DMS153 treated with DMSO at 0.1 percent for 48 hours (cell line): ENCODE data around the gene PNLDC1.
"Not testable (repeated sequence)": the region's sequence is repeated elsewhere in the genome, so short reads cannot be mapped to it uniquely, and the experiment has no call there.

ENCODE experiments used
- DNase-seq: peaks from one replicate; lab custom pipeline; 2025; ENCODE audit not compliant: unreplicated experiment; lab: John Stamatoyannopoulos, UW

Gene PNLDC1

GRCh38 chr6:159844737-159845645 is 44.9 kb downstream of the PNLDC1 start:
- no peak for DNase-seq

DNA sequence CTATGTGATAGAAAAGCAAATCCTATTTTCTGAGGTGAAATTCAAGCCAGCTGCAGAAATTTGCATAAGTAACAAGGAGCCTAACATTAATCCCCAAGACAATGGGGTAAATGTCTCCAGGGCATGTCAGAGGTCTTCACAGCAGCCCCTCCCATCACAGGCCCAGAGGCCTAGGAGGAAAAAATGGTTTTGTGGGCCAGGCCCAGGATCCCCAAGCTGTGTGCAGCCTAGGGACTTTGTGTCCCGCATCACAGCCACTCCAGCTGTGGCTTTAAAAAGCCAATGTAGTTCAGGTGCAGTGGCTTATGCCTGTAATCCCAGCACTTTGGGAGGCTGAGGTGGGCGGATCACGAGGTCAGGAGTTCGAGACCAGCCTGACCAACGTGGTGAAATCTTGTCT is 48.5 kb downstream of the PNLDC1 start:
- not testable (repeated sequence) for DNase-seq

- DNase-seq: not testable (repeated sequence)
Observed at GRCh38 chr6:159849851-159850250, 49.8 kb downstream of the PNLDC1 start.

- no peak for DNase-seq
Observed at GRCh38 chr6:159852877-159853276, 52.8 kb downstream of the PNLDC1 start.

- no peak for DNase-seq
Observed at GRCh38 chr6:159853754-159854153, 53.7 kb downstream of the PNLDC1 start.

- no peak for DNase-seq
Observed at GRCh38 chr6:159854959-159855358, 54.9 kb downstream of the PNLDC1 start.

- no peak for DNase-seq
Observed at GRCh38 chr6:159858259-159858658, 58.2 kb downstream of the PNLDC1 start.

- DNase-seq: no peak
Observed at GRCh38 chr6:159860482-159860881, 60.4 kb downstream of the PNLDC1 start.

- no peak for DNase-seq
Observed at GRCh38 chr6:159862103-159862502, 62.0 kb downstream of the PNLDC1 start.

DNA sequence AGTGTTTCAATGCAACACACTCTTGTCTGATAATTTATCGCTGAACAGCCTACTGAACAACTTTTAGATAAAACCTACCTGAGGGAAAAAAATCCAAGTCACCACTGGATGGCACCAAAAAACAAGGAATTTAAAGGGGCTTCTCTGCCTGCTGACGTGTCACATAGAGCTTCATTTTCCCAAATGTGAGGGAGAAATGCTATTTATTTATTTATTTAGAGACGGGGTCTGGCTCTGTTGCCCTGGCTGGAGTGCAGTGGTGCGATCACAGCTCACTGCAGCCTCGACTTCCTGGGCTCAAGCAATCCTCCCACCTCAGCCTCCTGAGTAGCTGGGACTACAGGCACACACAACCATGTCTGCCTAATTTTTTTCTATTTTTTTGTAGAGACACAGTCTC is 63.3 kb downstream of the PNLDC1 start:
- peak; percentile 25 for DNase-seq

DNA sequence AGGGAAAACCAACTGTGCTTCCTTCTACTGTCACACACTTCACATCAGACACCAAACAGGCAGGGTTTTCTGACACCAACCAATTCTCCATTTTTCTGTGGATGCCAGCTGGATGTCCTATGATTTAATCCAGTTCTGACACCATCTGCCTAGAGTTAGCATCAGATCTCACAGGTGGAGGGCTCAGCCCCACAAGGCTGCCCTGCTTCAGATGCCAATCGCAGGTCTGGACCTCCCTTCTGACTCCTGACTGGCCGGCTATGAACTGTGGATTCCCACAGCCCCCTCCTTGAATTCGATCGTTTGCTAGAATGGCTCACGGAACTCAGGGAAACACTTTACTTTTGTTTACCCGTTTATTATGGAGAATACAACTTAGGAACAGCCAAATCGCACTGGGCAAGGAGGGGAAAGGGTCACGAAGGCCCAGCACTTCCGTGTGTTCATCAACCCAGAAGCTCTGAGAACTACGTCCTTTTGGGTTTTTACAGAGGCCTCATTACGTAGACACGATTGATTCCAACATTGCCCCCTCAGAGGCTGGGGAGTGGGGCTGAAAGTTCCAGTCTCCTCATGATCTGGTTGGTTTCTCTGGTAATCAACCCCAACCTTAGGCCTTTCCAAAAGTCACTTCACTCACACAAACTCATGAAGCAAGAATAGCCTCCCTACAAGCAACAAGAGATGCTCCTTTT is 65.3 kb downstream of the PNLDC1 start:
- no peak for DNase-seq

DNA sequence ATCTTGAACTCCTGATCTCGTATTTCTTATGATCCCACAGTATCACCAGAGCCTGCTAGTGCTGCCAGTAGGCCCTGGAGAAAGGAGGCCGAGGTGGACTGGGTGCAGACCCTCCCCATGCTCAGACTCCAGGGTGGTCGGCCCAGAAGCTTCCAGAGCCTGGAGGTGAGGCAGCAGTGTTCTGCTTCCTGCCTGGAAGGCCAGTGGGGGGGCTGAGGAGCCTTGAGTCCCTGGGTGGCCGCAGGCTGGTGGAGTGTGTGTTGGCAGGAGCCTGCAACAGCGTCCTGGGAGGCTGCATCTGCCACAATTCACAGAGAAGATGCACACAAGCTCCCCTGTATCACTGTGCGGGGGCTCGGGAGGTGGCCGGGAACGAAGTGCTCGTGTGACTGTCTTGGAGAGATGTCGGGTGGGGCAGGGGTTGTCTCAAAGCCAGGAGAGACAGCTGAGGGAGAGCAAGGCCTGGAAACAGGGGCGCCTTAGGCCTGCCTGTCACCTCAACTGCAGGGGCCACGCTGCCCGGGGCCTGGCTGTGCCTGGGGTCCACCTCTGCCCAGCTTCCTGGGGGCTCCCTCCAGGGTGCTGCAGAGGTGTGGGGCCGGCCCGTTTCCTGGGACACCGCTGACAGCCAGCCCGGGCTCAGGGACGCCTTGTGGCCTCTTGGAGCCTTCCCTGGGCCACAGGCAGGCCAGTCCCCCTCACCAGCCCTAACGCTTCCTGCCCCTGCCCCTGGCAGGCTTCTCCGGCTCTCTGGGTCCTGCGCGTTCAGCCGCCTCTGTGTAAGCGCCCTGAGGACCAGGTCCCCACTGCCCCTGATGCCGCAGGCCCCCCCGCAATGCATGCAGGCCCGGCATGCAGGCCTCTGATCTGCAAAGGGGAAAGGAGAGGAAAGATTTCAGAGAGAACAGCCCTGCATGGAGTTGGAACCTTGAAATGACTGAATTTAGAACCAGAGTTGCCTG is 66.5 kb downstream of the PNLDC1 start:
- no peak for DNase-seq
